NOMO-1 (cell line): ENCODE measurements around the gene SQSTM1.
"Not testable (repeated sequence)": the region's sequence is repeated elsewhere in the genome, so short reads cannot be mapped to it uniquely, and the experiment has no call there.

Experiments used
- DNase-seq, 2 experiments: peaks; one replicate each; lab custom pipeline; 2025; ENCODE audit not compliant: unreplicated experiment in 2 of 2; lab: John Stamatoyannopoulos, UW

The SQSTM1 gene

GRCh38 chr5:179823937-179824744, 3.4 kb downstream of the SQSTM1 start:
- DNase-seq, result no peak

- no peak for DNase-seq
Measured at GRCh38 chr5:179824745-179825112, 4.0 kb downstream of the SQSTM1 start.

DNA sequence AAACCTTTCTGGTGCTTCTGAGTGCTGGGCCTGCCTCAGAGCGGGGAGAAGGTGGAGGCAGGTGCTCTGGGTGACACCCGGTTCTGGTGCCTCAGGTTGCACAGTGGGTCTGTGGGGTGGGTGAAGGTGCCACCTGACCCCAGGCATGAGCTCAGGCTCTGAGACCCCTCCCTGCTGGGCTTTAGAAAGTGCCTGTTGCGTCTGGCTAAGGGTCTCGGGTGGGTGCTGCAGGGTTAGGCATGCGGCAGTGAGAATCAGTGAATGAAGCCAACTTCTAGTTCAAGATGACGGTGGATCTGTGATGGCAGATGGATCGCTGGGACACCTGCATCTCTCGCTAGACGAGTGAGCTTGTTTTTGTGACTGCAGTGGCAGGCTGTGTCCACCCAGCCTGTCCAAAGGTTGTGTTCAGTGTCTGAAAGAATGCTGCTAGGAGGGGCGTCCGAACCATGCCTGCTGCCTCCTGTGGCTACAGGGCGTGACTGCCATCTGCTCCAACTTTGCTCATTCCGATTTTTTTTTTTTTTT, 5.0 kb downstream of the SQSTM1 start:
- no peak for DNase-seq

- DNase-seq, result peak; percentile 87 to 98
Measured at GRCh38 chr5:179827680-179828079, 7.0 kb downstream of the SQSTM1 start.

- no peak for DNase-seq
Measured at GRCh38 chr5:179828756-179829421, 8.2 kb downstream of the SQSTM1 start.

- DNase-seq, result no peak
Measured at GRCh38 chr5:179829732-179830435, 9.2 kb downstream of the SQSTM1 start.

GRCh38 chr5:179830818-179831468, 10.2 kb downstream of the SQSTM1 start:
- DNase-seq, result no peak

GRCh38 chr5:179832039-179832745, 11.5 kb downstream of the SQSTM1 start:
- DNase-seq, result no peak

- DNase-seq, result no peak
Measured at GRCh38 chr5:179833056-179833708, 12.5 kb downstream of the SQSTM1 start.

DNA sequence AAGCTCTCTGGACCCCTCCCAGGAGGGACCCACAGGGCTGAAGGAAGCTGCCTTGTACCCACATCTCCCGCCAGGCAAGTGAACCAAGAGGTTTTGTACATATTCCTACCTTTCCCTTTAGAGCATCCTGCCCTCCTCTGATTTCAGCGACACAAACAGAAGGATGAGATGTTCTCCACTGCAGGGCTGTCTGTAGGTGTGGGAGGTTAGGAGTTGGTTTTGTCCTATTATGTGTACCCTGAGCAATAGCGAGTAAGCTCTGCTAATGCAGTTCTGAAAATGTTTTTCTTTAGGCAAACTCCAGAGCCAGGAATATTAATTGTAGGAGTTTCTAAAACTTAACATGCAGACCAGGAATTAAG, 13.0 kb downstream of the SQSTM1 start:
- no peak for DNase-seq

GRCh38 chr5:179834120-179834519, 13.4 kb downstream of the SQSTM1 start:
- no peak for DNase-seq

GRCh38 chr5:179834871-179835270, 14.2 kb downstream of the SQSTM1 start:
- not testable (repeated sequence) for DNase-seq

- no peak for DNase-seq
Measured at GRCh38 chr5:179836225-179837019, 15.7 kb downstream of the SQSTM1 start.

DNA sequence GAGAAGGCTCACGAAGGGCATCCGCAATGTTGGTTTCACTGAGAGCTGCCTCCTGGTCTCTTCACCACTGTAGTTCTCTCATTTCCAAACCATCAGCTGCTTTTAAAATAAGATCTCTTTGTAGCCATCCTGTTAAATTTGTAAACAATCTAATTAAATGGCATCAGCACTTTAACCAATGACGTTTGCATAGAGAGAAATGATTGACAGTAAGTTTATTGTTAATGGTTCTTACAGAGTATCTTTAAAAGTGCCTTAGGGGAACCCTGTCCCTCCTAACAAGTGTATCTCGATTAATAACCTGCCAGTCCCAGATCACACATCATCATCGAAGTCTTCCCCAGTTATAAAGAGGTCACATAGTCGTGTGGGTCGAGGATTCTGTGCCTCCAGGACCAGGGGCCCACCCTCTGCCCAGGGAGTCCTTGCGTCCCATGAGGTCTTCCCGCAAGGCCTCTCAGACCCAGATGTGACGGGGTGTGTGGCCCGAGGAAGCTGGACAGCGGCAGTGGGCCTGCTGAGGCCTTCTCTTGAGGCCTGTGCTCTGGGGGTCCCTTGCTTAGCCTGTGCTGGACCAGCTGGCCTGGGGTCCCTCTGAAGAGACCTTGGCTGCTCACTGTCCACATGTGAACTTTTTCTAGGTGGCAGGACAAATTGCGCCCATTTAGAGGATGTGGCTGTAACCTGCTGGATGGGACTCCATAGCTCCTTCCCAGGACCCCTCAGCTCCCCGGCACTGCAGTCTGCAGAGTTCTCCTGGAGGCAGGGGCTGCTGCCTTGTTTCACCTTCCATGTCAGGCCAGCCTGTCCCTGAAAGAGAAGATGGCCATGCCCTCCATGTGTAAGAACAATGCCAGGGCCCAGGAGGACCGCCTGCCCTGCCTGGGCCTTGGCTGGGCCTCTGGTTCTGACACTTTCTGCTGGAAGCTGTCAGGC, 16.6 kb downstream of the SQSTM1 start:
- no peak for DNase-seq

DNA sequence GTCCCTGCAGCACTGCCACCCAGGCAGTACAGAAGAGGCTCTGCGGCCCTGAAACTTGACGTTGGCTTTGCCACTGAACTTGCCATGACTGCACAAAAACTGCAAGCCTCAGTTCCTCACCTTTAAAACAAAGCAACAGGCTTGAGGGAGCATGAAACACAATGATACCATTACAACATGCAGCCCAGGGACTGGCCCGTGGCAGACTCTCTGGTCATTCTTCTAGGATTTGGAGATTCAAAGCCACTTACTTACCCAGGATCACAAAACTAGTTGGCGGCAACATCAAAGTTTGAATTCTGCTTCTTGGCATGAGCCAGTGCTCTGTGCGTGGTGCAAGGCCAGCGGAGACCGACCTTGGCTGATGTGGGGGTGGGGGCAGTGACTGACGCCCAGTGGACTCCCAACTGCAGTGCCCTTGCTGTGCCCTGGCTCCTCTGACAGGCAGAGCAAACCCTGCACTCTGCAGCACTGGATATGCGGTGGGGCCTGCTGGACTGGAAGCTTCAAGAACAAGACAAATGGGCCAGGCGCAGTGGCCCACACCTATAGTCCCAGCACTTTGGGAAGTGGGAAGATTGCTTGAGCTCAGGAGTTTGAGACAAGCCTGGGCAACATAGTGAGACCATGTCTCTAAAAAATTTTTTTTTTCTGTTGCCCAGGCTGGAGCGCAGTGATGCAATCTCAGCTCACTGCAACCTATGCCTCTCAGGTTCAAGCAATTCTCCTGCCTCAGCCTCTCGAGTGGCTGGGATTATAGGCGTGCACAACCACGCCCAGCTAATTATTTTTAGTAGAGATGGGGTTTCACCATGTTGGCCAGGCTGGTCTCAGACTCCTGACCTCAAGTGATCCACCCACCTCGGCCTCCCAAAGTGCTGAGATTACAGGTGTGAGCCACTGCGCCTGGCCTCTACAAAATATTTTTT, 18.9 kb downstream of the SQSTM1 start:
- DNase-seq, result no peak

DNA sequence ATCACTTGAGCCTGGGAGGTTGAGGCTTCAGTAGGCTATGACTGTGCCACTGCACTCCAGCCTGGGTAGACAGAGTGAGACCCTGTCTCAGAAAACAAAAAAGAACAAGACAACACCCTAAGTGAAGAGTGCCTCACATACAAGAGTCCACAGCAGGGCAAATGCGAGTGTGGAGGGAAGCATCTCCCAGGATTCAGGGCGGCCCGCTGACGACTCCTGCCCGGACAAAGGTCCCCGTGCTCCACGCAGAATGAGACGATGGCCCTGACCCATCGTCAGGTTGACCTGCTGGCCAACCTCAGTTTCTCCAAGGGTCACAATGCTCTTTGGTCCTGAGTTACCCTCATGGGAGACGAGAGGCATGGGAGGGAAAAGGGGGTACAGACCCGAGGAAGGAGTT, 19.6 kb downstream of the SQSTM1 start:
- no peak for DNase-seq

- DNase-seq, result no peak
Measured at GRCh38 chr5:179840766-179841165, 20.1 kb downstream of the SQSTM1 start.
